ENCODE data around the gene TXNL4A.
A peak's percentile ranks its signal among the peaks of the same experiment; 100 is the strongest.

DNA sequence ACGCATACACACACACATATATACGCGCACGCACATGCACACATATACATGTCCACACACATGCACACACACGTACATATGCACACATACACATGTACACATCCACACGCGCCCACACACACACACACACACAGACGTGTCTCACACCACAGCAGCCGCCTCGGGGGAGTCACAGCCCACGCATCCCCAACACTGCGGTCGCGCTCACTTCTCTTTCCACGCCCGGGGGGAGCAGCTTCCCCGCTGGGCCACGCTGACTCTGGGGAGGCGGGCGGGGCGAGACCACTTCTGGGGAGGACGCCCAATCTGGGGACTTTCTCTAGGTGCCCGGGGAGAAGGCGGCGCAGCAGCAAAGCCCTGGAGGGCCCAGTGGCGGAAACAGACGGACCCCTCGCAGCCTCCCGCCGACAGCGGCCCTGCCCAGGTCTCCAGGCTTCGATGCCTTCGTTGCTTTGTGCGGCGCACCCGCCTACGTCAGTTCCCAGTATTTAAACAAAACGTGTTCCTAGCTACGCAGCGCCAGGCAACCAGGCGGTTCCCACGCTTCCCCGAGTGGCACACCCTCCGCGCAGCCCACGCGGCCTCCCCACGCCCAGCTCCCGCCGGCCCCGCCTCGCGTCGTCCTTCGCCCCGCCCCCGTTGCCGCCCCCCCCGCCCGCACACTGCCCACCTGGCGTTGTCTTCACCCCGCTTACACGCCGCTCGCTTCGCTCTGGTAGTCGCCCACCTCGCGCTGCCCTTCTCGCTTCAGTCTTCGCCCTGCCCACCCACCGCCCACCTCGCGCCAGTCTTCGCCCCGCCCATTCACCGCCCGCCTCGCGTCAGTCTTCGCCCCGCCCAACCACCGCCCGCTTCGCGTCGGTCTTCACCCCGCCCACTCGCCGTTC lies 45.1 kb upstream of the TXNL4A start:
- TF ChIP-seq CTCF (IDR thresholded peaks at IDR 0.05; ENCODE audit: insufficient read depth, low read length) = no peak
- peak; percentile 12; the same call in 1 of the 2 replicates for TF ChIP-seq SPI1 (IDR thresholded peaks at IDR 0.05; ENCODE audit: borderline replicate concordance, low read depth)
- peak; percentile 83 for TF ChIP-seq POLR2AphosphoS5 (IDR thresholded peaks at IDR 0.05; ENCODE audit: low read depth)
- TF ChIP-seq, protein P1, sequence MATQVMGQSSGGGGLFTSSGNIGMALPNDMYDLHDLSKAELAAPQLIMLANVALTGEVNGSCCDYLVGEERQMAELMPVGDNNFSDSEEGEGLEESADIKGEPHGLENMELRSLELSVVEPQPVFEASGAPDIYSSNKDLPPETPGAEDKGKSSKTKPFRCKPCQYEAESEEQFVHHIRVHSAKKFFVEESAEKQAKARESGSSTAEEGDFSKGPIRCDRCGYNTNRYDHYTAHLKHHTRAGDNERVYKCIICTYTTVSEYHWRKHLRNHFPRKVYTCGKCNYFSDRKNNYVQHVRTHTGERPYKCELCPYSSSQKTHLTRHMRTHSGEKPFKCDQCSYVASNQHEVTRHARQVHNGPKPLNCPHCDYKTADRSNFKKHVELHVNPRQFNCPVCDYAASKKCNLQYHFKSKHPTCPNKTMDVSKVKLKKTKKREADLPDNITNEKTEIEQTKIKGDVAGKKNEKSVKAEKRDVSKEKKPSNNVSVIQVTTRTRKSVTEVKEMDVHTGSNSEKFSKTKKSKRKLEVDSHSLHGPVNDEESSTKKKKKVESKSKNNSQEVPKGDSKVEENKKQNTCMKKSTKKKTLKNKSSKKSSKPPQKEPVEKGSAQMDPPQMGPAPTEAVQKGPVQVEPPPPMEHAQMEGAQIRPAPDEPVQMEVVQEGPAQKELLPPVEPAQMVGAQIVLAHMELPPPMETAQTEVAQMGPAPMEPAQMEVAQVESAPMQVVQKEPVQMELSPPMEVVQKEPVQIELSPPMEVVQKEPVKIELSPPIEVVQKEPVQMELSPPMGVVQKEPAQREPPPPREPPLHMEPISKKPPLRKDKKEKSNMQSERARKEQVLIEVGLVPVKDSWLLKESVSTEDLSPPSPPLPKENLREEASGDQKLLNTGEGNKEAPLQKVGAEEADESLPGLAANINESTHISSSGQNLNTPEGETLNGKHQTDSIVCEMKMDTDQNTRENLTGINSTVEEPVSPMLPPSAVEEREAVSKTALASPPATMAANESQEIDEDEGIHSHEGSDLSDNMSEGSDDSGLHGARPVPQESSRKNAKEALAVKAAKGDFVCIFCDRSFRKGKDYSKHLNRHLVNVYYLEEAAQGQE (IDR thresholded peaks at IDR 0.05; ENCODE audit: insufficient replicate concordance, low read depth) = peak; percentile 52

Data from HL-60 (cell line).